AG08395 (cell line): ENCODE data around the gene RASSF8.

ENCODE experiments used
- DNase-seq: peaks from one replicate; pipeline ENCODE4 v3.0.0; 2012; ENCODE audit warnings: mixed read lengths, low spot score

RASSF8 gene, protein sequence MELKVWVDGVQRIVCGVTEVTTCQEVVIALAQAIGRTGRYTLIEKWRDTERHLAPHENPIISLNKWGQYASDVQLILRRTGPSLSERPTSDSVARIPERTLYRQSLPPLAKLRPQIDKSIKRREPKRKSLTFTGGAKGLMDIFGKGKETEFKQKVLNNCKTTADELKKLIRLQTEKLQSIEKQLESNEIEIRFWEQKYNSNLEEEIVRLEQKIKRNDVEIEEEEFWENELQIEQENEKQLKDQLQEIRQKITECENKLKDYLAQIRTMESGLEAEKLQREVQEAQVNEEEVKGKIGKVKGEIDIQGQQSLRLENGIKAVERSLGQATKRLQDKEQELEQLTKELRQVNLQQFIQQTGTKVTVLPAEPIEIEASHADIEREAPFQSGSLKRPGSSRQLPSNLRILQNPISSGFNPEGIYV

DNA sequence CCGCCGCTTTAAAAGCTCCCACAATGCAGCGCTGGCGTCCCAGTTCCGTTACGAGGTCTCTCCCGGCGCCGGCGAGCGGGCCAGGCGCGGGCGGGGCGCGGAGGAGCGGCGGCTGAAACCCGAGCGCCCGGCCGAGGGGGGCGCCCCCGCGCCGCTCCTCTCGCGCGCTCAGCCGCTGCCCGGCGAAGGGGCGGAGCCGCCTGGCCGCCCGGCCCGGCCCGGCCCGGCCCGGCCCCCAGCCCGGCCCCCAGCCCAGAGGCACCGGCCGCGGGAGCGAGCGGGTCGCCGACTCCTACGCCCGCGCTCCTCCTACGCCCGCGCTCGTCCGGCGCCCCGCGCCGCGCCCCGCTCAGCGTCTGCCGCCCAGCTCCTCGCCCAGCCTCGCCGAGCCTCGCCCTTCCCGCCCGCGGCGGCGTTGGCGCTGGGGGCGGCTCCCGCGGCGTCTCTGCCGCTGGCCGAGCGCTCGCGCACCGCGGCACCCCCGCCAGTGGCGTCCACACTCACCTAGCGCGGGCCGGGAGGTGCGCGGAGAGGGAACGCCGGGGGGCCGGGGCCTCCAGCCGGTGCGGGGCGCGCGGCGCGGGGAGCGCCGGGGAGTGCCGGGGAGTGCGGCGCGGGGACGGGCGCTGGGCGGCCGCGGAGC is at the start of gene RASSF8:
Gene RASSF8, plus strand, starts transcription at position 255 of the 643 bp plus-strand sequence. CDS start 96,662 bp downstream, outside the sequence.
- peak; percentile 87 for DNase-seq

DNA sequence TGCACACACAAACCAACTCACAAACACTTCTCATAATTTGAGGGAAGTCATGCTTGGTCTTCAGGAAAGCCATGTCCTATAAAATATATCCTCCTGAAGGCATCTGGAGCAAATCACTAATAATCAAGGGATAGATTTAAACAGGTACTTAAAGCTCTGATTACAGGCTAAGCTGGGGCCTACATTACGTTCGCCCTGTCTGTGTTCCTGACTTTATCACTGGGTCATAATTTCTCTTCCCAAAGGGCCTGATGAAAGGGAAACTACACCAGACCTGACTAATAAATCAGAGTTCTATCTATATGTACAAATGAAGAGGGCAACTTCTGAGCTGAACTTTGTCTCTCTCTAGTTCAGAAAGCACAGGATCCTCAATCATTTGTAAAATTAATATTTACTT is 43.9 kb upstream of the RASSF8 start:
- DNase-seq = no peak

DNA sequence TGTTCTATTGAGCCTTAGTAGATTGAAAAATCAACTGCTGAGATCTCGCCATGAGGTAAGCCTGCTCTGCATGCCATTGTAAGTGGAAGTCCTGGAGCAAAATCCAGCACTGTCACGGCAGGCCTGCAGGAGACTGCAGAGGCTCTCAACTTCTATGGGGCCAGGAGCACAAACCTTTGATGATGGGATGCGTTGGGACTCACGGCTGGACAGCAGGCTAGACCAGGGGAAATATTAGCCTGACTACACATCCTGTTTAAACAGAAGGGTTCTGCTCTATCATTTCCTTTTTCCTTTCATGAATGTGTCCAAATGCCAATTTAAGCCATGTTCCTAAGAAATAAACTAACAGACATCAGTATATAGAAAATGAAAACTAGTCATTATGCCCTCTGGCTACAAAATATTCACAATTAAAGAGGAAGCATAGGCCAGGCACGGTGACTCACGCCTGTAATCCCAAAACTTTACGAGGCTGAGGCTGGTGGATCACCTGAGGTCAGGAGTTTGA is 33.9 kb upstream of the RASSF8 start:
- no peak for DNase-seq

DNA sequence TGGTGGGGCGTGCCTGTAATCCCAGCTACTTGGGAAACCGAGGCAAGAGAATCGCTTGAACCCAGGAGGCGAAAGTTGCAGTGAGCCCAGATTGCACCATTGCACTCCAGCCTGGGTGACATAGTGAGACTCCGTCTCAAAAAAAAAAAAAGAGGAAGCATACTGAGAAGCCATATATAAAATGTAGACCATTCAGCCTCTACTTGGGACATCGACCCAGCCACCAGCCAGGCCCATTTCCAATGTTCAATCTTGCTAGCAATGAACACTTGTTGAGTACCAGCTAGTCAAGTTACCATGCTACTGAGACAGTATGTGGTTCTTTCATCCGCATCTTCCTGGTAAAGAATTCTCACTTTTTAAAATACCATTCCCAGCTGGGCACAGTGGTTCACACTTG is 33.4 kb upstream of the RASSF8 start:
- DNase-seq = no peak

DNA sequence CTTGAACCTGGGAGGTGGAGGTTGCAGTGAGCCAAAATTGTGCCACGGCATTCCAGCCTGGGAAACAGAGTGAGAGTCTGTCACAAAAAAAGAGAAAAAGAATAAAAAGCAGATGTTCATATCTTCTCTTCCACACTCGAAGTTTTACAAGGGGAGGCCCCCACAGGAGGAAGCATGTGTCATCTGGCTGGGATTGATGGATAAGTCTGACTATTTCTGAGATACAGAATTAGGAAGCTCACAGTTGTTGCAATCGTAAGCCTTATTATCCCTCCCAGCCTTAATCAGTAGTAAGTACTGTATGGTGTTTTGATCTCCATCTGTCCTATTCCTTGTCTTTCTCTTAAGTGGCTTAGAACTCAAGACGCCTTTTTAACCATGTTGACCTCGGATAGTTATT is 31.9 kb upstream of the RASSF8 start:
- DNase-seq = no peak

DNA sequence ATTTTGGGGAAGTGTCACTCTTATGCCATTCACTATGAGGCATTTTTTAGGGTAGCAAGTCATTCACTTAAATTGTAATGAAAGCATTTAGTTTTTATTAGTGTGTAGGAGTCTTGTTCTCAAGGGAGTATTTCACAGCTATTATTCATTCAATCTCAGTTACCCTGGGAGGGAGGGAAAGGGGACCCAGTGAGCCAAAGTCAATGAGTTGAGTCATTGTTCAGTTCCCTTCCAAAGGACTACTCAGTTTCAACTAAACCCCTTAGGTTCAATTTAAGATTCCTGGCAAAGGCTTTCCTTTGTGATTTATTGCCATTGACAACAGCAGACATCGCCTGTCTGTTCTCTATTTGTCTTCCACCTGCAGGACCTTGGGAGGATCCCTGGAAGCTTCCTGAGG is 29.3 kb upstream of the RASSF8 start:
- no peak for DNase-seq

DNA sequence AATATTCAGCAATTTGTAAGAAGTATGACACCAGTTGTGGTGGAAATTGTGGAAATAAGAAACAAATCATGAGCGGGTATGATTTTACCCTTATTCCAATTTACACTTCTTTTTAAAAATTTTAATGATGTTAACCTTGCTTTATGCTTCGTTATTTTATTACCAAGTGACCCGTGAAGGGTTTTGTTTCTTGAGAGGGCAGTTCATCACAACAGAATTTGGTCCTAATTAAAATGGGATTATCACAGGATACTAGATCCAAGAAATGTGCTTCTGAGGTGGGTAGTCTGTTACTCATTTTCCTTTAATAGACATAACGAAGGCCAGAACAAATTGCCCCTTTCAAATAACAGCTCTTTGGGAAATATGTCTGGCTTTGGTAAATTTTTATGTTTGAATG is 25.5 kb upstream of the RASSF8 start:
- DNase-seq = no peak

DNA sequence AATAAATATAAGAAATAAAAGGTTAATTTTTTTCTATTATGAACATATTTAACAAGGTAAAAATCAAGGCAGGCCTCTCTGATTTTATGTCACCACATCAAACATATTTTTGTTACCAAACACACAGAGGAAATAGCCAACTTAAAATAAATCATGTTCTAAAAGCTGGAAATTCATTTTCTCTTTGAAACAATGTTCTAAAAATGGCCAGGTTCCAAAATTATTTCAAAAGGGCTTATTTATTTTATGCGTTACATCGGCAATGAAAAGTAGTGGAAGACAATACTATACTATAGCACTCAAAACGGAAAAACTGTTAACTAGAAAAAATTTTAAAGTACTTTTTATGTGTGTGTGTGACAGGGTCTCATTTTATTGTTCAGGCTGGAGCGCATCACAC is 24.0 kb upstream of the RASSF8 start:
- DNase-seq = no peak

DNA sequence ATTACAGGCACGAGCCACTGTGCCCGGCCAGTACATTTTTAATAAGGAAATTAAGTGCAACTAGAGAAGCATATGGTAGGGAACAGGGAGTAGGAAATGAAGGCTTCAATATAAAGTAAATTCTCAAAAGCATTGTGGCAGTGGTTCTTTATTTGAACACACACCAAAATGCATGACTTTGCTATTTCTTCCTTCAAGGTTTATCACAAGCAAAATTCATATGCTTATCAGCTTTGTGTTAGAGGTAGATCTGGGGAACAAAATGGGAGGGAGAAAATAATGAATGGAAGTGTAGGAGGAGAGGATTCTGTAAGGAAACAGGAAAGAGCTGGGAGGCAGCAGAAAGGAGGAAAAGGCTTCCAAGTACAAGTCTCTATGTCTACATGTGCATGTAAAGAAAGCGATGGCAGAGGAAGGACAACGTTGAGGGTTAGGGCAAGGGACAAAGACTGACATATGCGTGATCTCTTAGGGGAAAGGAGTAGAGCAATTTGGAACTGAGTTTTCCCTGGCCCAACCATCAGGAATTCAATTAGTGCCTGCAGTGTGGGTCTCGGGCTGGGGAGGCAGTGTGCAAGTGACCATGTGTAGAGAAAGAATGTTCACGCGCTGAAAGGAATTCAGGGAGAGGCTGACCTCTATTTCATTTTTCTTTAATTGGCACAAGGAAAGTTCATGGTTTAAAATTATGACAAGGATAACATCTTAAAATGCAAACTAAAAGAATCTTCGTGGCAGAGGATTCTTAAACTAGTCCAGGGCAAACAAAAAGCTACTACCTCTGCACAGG is 22.9 kb upstream of the RASSF8 start:
- no peak for DNase-seq

DNA sequence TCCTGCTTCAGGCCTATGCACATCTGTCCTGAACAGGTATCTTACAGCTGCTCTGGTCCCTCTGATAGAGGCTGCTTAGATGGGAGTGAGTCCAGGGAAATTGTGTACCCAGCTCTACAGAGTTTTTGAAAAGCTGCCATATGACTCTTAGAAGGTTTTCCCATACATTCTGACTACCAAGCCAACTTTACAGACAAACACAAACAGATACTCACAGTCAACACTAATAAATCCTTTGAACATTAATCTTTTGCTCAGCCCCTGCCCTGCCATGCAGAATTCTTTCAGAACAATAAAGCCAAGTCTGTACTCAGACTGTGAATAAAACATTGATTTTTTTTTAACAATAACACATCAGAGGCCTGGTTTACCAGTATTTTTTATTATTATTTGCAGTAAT is 21.4 kb upstream of the RASSF8 start:
- DNase-seq = no peak

DNA sequence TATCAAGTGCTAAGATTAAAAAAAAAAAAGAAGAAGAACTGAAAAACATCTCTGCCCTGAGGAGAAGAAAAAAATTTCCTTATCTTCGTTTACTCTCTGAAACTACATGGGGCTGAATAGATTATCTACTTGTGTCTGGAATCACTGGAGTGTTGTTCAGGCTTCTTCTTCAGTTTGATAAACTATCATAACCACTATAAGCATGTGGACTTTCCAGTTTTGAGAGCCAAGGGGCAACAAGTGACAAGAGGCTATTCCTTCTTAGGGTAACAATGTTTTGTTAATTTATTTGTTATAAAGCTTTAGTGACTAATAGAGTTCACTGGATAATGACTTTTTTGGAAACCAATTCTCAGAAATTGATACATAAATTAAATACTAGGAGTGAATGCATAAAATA is 19.9 kb upstream of the RASSF8 start:
- no peak for DNase-seq

DNA sequence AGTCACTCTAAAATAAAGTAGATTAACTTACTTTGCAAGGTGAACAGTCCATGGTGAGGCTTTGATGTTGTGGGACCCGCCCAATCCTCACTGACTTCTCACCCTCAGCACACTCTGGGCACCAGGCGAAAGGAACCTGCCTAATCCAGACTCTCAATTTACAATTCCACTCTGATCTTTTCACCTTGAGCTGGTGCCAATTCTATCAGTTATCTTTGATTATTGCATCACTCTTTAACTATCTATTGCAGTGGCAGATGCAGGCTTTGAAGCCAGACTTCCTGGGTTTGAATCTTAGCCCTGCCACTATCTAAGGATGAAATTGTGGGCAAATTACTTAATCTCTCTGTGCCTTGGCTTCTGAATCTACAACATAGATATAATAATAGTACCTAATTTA is 18.9 kb upstream of the RASSF8 start:
- no peak for DNase-seq

DNA sequence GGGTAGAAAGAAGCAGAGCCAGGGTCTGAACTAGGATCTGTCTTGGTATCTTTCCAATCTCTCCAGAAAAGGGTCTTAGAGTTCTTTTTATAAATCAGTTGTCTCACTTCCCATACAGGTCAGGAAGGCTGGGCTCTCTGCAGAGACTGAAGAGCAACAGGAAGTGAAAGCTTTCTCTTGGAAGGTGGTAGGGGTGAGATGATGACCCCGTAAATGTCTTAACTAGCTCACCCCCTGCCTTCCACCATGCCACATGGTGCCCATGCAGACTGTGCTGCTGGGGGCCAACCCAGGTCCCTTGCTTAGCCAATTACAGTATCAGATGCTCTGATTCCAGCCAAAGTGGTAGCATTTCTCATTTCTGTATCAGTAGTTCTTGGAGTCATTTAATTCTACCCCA is 17.6 kb upstream of the RASSF8 start:
- DNase-seq = no peak

DNA sequence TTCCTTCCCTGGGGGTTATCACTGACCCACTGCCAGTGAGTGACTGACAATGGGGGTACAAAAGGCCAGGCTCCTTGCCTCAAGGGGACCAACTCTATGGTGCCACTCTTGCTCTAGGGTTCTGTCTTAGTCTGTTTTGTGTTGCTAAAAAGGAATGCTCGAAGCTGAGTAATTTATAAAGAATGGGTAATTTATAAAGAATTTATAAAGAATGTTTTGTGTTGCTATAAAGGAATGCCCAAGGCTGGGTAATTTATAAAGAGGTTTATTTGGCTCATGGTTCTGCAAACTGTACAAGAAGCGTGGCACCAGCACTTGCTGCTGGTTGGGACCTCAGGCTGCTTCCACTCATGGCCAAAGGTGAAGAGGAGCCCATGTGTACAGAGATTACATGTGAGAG is 15.8 kb upstream of the RASSF8 start:
- DNase-seq = no peak

DNA sequence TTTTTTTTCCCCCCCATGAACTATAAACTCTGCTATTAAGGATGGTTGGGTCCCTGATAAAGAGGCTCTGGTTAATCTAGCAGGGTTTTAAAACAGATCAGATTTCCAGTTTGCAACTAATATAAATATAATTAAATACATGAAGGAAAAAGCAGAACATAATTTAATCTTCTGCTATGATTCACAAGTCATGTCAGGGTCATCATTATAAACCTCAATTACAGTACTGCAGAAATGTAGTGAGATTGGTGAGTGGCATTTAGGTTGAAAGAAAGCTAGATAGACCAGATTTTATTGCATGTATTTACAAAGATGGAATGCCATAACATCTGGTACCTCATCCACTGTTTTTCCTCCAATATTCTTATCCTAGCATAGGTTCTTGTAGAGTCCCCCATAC is 14.5 kb upstream of the RASSF8 start:
- no peak for DNase-seq

DNA sequence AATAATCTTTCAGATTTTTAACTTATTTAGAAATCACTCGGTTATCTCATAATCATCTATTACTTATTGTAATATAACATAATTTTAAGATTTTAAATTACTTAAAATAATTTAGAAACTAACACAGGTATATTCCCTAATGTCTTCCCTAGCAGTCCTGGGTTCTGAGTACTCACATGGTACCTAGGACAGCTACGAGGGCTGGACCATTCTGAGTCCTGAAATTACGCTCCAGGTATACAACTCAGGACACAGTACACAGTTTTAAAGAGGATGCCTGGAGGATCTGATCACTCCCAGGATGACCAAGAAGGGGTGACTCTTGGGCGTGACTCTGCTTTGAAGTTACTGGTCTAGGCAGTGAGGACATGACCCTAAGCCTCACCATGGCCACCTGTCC is 9.1 kb upstream of the RASSF8 start:
- DNase-seq = no peak

DNA sequence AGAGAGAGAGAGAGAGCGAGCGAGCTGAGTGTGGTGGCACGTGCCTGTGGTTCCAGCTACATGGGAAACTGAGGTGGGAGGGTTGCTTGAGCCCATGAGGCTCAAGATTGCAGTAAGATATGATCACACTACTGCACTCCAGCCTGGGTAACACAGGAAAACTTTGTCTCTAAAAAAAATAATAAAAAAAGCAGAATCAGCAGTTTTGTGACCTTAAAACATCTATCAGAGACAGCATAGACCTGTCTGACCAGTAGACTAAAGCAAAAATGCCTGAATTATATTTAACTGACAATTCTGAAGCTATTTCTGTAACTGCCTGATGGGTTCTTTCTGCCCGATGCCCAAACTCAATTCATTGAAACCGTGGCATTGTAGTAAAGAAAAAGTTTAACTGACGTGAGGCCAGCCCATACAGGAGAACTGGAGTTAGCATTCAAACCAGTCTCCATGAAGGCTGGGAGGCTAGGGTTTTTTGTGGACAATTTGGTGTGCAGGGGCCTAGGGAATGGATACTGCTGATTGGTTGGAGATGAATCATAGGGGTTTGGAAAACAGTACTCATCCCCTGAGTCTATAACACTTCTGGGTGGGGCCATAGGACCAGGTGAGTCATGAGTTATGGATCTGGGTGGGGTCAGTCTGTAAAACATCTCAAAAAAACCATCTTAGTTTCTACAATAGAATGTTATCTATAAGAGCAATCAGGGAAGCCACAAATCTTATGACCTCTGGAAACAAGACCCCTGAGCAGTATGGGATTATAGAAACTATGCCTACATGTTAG is 8.0 kb upstream of the RASSF8 start:
- no peak for DNase-seq

DNA sequence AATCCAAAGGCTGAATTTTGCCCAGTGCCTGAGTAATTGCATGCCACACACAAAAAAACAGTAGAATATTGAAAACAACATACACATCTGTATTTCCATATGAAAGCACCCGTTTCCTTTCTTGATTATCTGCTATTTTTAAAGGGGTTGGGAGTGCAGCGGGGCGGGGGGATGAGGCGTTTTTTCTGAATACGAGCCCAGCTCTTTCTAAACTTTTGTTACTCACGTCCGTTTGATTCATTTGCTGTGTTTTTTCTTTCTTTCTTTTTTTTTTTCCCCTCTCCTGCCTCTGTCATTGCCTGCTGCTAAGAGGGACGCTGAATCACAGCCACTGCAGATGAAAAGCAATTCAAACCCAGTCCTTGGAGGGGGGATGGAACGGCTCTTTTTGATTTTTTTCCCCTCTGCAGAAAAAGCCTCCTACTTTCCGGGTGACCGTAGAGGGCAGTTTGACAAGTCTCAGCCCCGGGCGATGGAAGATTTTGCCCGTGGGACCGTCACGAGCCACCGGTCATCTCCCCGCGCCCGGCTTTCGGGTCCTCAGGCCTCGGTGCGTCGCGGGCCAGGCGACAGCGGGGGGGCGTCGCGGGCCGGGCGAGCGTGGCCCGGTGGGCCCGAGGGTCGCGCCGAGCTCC is 572 bp upstream of the RASSF8 start:
- peak; percentile 53 for DNase-seq

DNA sequence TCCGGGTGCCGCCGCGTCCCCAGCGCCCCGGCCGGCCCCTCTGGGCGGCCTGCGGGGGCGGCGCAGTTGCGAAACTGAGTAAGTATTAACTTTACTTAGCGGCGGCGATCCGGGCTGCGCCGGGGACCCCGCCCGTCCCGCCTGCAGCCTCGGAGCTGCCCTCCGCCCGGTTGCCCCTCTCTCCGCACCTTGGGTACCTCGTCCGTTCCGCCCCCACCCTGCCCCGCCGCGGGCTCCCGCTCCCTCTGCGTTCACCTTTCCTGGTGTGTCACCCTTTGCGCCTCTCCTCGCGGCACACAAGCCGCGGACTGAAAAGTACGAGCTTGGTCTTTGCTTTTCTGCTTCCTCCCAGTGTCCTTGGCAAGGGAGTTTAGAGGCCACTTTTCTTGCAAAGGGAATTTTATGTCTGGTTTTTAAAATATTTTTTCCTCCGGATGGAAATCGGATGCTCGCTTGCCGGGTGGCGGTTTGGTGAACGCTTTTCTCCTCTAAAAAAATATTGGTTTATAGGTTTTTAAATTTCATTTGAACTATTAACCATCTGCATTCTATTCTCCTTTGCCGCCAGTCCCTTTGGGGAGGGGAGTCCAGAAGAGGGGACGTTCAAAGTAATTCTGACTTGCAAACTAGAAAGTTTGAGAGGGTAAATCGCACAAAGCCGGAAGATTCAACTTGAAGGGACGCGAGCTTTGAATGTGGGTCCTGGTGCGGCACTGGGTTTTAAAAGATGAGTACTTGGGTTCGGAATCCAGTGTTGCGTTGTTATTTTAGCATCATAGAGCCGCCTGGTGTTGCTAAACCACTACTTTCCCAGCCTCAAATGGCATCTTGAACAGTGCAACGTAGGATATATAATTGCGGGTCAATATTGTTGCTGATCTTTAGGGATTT is 834 bp downstream of the RASSF8 start:
- DNase-seq = peak; percentile 70

DNA sequence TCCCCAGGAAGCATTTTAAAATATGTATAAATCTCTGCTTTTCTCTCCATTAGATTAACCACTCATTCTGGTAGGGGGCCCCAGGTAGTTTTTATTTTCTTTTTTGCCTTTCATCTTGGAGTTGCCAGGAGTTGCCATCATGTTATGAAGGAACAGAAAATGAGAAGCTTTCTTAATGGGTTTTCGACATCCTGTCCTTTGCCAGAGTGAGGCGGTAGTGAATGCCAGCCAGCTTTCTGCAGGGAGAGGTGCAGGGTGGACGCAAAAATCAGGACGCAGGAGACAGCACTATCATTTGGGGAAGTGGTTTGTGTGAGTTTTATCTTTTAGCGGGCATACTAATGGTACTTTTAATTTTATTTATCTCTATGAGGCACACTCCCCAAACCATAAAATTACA is 1.7 kb downstream of the RASSF8 start:
- DNase-seq = peak; percentile 29
